ENCODE measurements around the gene PAQR8. TPM values are rescaled to one million over a fixed set of nuclear protein-coding genes. Genes with fewer than 3 reads are reported as not detected.

PAQR8 gene
- total and polyA plus RNA-seq, 2 of the 13 experiments (the other 11 are each of a cell fraction or from before 2014, with no cell fraction given): 37.7 to 50.7 TPM

DNA sequence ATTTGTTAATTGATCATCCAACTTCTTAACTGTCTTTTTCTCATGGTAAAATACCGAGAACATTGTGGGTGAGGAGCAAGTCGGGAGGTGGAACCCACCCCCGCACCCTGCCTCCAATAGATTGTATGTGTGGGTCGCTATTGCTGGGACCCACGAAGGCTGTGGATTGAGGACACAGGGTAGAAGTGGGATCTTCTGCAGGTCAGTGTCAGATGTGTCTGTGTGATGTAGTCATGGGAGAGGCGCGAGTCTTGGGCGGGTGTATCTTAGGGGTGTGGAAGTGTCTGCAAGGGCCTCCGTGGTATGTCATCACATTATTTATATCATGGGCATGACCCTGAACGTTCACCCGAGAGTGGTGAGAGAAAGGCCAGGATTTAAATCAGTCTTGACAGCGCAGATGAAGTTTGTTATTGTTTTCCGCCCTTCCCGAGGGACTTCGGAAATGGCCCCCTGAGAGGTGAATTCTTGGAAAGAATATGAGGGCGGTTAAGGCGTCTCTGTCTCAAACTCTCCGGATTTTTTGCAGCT, 472 bp upstream of the PAQR8 start (continued):
- TF ChIP-seq KDM1A (CRISPR knock-in tag; IDR thresholded peaks at IDR 0.05) (no peak), ASH2L (IDR thresholded peaks at IDR 0.05; ENCODE audit: insufficient read length, low read depth, low read length) (peak; percentile 69), IRF2 (CRISPR knock-in tag; IDR thresholded peaks at IDR 0.05) (no peak), SSRP1 (CRISPR knock-in tag; IDR thresholded peaks at IDR 0.05) (no peak), SPEN (CRISPR knock-in tag; IDR thresholded peaks at IDR 0.05; ENCODE audit: low read depth) (no peak), GABPA (IDR thresholded peaks at IDR 0.05; ENCODE audit: low read depth, low read length) (no peak), GABPA (CRISPR knock-in tag; IDR thresholded peaks at IDR 0.05; ENCODE audit: low read depth) (no peak), RXRB (CRISPR knock-in tag; IDR thresholded peaks at IDR 0.05; ENCODE audit: borderline replicate concordance) (0 out of 2 replicates have a peak, but pooled peaks have one; percentile 18), CREB1 (IDR thresholded peaks at IDR 0.05) (no peak), CREB1 (CRISPR knock-in tag; IDR thresholded peaks at IDR 0.05) (0 out of 2 replicates have a peak, but pooled peaks have one; percentile 21), TBX2 (CRISPR knock-in tag; IDR thresholded peaks at IDR 0.05; ENCODE audit: borderline replicate concordance) (no peak), FOXO1 (CRISPR knock-in tag; IDR thresholded peaks at IDR 0.05) (0 out of 2 replicates have a peak, but pooled peaks have one; percentile 4), SP2 (CRISPR knock-in tag; IDR thresholded peaks at IDR 0.05) (no peak), PRMT3 (CRISPR knock-in tag; IDR thresholded peaks at IDR 0.05; ENCODE audit: borderline replicate concordance, low read depth) (no peak), EHMT2 (IDR thresholded peaks at IDR 0.05; ENCODE audit: borderline replicate concordance, low read depth, low read length) (no peak), ZSCAN25 (CRISPR knock-in tag; IDR thresholded peaks at IDR 0.05) (0 out of 2 replicates have a peak, but pooled peaks have one; percentile 7), TCF7 (IDR thresholded peaks at IDR 0.05; ENCODE audit: low read depth) (no peak), ZNF678 (CRISPR knock-in tag; IDR thresholded peaks at IDR 0.05) (0 out of 2 replicates have a peak, but pooled peaks have one; percentile 53), HIVEP1 (CRISPR knock-in tag; IDR thresholded peaks at IDR 0.05) (0 out of 2 replicates have a peak, but pooled peaks have one; percentile 38), STAG1 (CRISPR knock-in tag; IDR thresholded peaks at IDR 0.05) (no peak)
- TF ChIP-seq, protein P1, sequence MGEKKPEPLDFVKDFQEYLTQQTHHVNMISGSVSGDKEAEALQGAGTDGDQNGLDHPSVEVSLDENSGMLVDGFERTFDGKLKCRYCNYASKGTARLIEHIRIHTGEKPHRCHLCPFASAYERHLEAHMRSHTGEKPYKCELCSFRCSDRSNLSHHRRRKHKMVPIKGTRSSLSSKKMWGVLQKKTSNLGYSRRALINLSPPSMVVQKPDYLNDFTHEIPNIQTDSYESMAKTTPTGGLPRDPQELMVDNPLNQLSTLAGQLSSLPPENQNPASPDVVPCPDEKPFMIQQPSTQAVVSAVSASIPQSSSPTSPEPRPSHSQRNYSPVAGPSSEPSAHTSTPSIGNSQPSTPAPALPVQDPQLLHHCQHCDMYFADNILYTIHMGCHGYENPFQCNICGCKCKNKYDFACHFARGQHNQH (CRISPR knock-in tag; IDR thresholded peaks at IDR 0.05): 0 out of 2 replicates have a peak, but pooled peaks have one; percentile 52
- TF ChIP-seq, protein P2, sequence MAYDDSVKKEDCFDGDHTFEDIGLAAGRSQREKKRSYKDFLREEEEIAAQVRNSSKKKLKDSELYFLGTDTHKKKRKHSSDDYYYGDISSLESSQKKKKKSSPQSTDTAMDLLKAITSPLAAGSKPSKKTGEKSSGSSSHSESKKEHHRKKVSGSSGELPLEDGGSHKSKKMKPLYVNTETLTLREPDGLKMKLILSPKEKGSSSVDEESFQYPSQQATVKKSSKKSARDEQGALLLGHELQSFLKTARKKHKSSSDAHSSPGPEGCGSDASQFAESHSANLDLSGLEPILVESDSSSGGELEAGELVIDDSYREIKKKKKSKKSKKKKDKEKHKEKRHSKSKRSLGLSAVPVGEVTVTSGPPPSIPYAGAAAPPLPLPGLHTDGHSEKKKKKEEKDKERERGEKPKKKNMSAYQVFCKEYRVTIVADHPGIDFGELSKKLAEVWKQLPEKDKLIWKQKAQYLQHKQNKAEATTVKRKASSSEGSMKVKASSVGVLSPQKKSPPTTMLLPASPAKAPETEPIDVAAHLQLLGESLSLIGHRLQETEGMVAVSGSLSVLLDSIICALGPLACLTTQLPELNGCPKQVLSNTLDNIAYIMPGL (CRISPR knock-in tag; IDR thresholded peaks at IDR 0.05; ENCODE audit: borderline replicate concordance in 1 of 2, low read depth in 1 of 2): peak in 1 of 2 experiments; percentile 2; a peak in 1 of 4 replicates
- TF ChIP-seq, protein P3, sequence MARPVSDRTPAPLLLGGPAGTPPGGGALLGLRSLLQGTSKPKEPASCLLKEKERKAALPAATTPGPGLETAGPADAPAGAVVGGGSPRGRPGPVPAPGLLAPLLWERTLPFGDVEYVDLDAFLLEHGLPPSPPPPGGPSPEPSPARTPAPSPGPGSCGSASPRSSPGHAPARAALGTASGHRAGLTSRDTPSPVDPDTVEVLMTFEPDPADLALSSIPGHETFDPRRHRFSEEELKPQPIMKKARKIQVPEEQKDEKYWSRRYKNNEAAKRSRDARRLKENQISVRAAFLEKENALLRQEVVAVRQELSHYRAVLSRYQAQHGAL (CRISPR knock-in tag; IDR thresholded peaks at IDR 0.05; ENCODE audit: not compliant biosample characterization): no peak
- TF ChIP-seq, protein P4, sequence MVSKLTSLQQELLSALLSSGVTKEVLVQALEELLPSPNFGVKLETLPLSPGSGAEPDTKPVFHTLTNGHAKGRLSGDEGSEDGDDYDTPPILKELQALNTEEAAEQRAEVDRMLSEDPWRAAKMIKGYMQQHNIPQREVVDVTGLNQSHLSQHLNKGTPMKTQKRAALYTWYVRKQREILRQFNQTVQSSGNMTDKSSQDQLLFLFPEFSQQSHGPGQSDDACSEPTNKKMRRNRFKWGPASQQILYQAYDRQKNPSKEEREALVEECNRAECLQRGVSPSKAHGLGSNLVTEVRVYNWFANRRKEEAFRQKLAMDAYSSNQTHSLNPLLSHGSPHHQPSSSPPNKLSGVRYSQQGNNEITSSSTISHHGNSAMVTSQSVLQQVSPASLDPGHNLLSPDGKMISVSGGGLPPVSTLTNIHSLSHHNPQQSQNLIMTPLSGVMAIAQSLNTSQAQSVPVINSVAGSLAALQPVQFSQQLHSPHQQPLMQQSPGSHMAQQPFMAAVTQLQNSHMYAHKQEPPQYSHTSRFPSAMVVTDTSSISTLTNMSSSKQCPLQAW (CRISPR knock-in tag; IDR thresholded peaks at IDR 0.05): peak; percentile 51; the same call in 1 of the 2 replicates
